ENCODE measurements around the gene TRAF3IP1.

Gene TRAF3IP1

DNA sequence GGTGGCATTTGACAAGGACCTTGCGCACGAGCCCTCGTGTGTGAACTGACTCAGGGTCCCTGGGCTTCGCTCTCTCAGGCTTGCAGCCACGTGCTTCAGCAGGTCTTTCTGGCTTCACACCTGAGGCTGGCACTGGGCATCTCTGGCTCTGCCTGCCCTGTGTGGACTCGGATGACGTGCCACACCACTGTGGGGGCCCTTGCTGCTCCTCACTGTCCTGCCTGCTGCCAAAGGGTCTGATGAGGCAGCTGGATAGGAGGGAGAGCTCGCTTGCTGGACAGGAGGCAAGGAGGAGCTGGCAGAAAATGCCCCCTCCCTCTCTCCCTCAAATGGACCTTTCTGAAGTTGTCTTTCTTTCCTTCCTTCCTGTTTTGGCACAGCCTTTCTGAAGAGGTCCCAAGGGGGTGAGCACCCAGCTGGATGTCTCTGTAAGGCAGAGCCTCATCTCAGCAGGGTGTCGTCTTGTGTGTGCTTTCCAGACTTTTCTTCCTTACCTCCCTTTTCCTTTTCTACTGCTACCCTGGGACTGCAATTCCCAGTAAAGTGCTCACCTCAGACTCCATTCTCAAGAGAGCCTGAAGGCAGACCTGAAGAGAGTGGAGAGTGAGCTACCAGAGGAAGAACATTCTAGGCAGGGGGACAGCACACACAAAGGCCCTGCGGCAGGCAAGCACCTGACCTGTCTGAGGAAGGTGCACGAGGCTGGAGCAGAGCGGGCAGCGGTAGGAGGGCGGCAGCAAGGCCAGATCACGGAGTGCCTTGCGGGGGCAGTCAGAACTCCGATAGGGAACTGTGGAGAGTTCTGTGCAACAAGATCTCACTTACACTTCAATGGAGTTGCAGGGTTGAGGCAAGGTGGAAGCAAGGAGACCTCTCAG lies 37.2 kb upstream of the TRAF3IP1 start:
- TF ChIP-seq, protein P1, sequence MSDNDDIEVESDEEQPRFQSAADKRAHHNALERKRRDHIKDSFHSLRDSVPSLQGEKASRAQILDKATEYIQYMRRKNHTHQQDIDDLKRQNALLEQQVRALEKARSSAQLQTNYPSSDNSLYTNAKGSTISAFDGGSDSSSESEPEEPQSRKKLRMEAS (IDR thresholded peaks at IDR 0.05; ENCODE audit: low read depth, low read length) = no peak
- TF ChIP-seq POLR2A (IDR thresholded peaks at IDR 0.05; ENCODE audit: extremely low read depth, insufficient read length) = no peak
- no peak for TF ChIP-seq MYC (IDR thresholded peaks at IDR 0.05; ENCODE audit: low read depth, low read length)
- TF ChIP-seq, protein P2, sequence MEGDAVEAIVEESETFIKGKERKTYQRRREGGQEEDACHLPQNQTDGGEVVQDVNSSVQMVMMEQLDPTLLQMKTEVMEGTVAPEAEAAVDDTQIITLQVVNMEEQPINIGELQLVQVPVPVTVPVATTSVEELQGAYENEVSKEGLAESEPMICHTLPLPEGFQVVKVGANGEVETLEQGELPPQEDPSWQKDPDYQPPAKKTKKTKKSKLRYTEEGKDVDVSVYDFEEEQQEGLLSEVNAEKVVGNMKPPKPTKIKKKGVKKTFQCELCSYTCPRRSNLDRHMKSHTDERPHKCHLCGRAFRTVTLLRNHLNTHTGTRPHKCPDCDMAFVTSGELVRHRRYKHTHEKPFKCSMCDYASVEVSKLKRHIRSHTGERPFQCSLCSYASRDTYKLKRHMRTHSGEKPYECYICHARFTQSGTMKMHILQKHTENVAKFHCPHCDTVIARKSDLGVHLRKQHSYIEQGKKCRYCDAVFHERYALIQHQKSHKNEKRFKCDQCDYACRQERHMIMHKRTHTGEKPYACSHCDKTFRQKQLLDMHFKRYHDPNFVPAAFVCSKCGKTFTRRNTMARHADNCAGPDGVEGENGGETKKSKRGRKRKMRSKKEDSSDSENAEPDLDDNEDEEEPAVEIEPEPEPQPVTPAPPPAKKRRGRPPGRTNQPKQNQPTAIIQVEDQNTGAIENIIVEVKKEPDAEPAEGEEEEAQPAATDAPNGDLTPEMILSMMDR (IDR thresholded peaks at IDR 0.05; ENCODE audit: low read depth, low read length) = no peak
- no peak overlapping the region for H3K4me3 ChIP-seq (ENCODE audit: low read depth, low read length)

DNA sequence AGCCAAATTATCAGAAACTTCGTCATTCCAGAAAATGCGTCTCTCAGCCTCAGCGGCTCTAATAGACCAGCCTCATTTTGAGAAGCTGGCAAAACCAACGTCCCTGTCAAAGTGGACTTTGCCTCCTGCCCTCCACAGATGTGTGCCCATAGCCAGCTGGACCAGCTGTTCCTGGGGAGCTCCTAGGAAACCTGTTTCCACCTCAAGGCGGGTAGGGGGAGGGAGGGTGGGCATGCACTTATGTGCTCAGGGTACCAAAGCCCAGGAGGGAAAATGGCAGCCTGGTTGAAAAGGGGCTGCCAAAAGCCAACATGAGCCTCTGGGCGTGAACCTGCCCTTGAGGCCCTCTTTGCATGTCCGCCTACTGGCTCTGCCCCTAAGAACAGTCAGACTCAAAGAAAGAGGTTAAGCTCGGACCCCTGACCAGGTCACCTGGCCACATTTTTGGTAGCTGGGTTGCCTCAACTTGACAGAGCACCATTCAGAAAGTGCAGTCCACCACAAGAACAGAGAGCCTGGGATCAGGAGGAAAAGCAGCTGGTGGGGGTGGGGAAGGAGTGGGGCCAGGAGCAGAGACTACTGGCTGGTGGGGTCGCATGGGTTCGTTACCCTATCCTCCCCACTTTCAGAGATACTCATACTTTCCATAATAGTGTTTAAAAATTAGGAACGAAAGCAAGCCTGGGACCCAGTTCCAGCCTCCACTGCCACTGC lies 35.4 kb upstream of the TRAF3IP1 start:
- TF ChIP-seq, protein P2 (IDR thresholded peaks at IDR 0.05; ENCODE audit: low read depth, low read length) = no peak
- no peak for TF ChIP-seq POLR2A (IDR thresholded peaks at IDR 0.05; ENCODE audit: extremely low read depth, insufficient read length)
- TF ChIP-seq, protein P1 (IDR thresholded peaks at IDR 0.05; ENCODE audit: low read depth, low read length) = no peak
- TF ChIP-seq MYC (IDR thresholded peaks at IDR 0.05; ENCODE audit: low read depth, low read length) = no peak
- no peak for DNase-seq (ENCODE audit: low read depth)
- H3K4me3 ChIP-seq (ENCODE audit: low read depth, low read length) = no peak overlapping the region

More for the DNA sequence above, 37.2 kb upstream of the TRAF3IP1 start:
- DNase-seq (ENCODE audit: low read depth) = peak; percentile 90

DNA sequence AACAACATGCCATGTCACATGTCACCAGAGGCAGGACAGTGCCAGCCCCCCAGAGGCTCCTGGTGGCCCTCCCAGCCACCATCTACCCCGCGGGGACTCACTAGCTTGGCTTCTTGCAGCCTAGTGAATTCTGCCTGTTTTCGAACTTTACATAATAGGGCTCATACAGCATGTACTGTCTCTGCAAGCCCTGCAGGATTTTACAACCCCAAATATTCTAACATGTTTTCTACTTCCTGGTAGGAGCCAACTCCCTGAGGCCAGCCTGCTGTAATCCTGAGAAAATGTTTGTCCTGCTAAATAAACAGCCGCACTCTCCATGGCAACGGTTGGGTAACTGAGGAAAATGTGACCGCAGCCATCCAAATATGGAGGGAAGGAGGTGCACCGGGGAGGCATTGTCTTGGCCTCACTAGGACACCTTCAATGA lies 34.6 kb upstream of the TRAF3IP1 start:
- no peak overlapping the region for H3K4me3 ChIP-seq (ENCODE audit: low read depth, low read length)
- DNase-seq (ENCODE audit: low read depth) = no peak
- TF ChIP-seq POLR2A (IDR thresholded peaks at IDR 0.05; ENCODE audit: extremely low read depth, insufficient read length) (no peak), MYC (IDR thresholded peaks at IDR 0.05; ENCODE audit: low read depth, low read length) (no peak)
- TF ChIP-seq, protein P2 (IDR thresholded peaks at IDR 0.05; ENCODE audit: low read depth, low read length) = no peak
- TF ChIP-seq, protein P1 (IDR thresholded peaks at IDR 0.05; ENCODE audit: low read depth, low read length) = no peak

DNA sequence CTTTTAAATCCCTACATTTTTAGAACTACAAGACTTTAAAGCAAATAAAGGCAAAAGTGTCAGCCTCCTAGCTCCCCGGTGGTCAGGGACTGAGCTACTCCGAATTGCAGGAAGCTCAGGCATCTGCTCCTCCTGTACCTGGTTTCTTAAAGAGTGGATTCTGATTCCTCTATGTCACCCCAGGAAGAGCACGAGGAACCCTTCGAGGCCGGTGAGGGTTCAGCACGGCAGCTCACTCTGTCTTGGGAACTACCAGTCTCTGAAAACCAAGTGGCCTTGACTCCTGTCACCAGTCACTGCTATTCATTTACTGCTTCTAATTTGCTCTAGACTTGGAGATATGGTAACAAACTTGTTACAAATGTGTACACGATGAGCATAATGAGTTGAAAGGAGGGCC lies 34.2 kb upstream of the TRAF3IP1 start:
- TF ChIP-seq, protein P1 (IDR thresholded peaks at IDR 0.05; ENCODE audit: low read depth, low read length) = no peak
- TF ChIP-seq, protein P2 (IDR thresholded peaks at IDR 0.05; ENCODE audit: low read depth, low read length) = no peak
- TF ChIP-seq MYC (IDR thresholded peaks at IDR 0.05; ENCODE audit: low read depth, low read length) = no peak
- no peak for TF ChIP-seq POLR2A (IDR thresholded peaks at IDR 0.05; ENCODE audit: extremely low read depth, insufficient read length)
- peak overlapping the region; percentile 79 for H3K4me3 ChIP-seq (ENCODE audit: low read depth, low read length)
- DNase-seq (ENCODE audit: low read depth) = no peak

DNA sequence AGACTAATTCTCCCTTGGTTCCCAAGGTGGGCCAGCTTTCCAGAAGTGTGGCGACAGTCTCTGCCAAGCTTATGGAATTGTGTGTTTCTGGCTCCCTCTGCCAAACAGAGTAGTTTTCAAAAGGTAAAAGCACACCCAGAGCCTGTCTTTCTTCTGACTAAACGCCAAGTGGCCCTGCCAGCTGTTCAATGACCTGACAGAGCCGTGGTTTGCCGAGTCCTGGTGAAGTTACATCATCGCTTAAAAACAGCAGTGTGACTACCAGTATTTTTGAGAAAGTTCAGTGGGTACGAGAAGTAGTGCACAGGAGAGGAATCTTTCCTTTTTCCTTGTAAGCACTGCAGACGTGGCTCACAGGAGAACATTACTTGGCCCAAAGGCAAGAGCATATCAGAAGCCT lies 33.8 kb upstream of the TRAF3IP1 start:
- peak overlapping the region; percentile 79 for H3K4me3 ChIP-seq (ENCODE audit: low read depth, low read length)
- TF ChIP-seq, protein P2 (IDR thresholded peaks at IDR 0.05; ENCODE audit: low read depth, low read length) = no peak
- TF ChIP-seq, protein P1 (IDR thresholded peaks at IDR 0.05; ENCODE audit: low read depth, low read length) = no peak
- TF ChIP-seq POLR2A (IDR thresholded peaks at IDR 0.05; ENCODE audit: extremely low read depth, insufficient read length) = no peak
- no peak for TF ChIP-seq MYC (IDR thresholded peaks at IDR 0.05; ENCODE audit: low read depth, low read length)
- peak; percentile 62 for DNase-seq (ENCODE audit: low read depth)

All from NB4 (cell line).